Measurements from ENCODE around the gene TMEM61. TPM values are rescaled to one million over a fixed set of nuclear protein-coding genes. Genes with fewer than 3 reads are reported as not detected.

TMEM61 gene
- total RNA-seq, 2 donors from 2014 or later = 3.4 TPM; not detected in 1

GRCh38 chr1:54978528-54979326 is 1.7 kb upstream of the TMEM61 start:
- no peaks in the 10 kb centered on the region for H3K36me3 ChIP-seq
- H3K9me3 ChIP-seq = no peaks in the 10 kb centered on the region
- peaks cover 5 to 62% of the 10 kb centered on the region in 2 donors for H3K4me1 ChIP-seq (ENCODE audit: control insufficient read depth in 1 of 2, low read depth in 2 of 2)
- no peak overlapping the region for H3K4me3 ChIP-seq
- TF ChIP-seq CTCF (IDR thresholded peaks at IDR 0.05) = no peak
- ATAC-seq (ENCODE audit: insufficient number of reproducible peaks, low FRiP score, low read depth) (no peak), DNase-seq (ENCODE audit: low spot score) (no peak)
- peak overlapping the region in 1 of 2 donors; percentile 3 for H3K27ac ChIP-seq
- H3K27me3 ChIP-seq (replicated peaks; ENCODE audit: insufficient read depth) = no peaks in the 10 kb centered on the region

- H3K4me3 ChIP-seq = no peak overlapping the region
- DNase-seq (ENCODE audit: low spot score) (no peak), ATAC-seq (ENCODE audit: insufficient number of reproducible peaks, low FRiP score, low read depth) (no peak)
- H3K27ac ChIP-seq = peak overlapping the region in 1 of 2 donors; percentile 3
- H3K9me3 ChIP-seq = no peaks in the 10 kb centered on the region
- no peaks in the 10 kb centered on the region for H3K36me3 ChIP-seq
- no peak for TF ChIP-seq CTCF (IDR thresholded peaks at IDR 0.05)
- no peaks in the 10 kb centered on the region for H3K27me3 ChIP-seq (replicated peaks; ENCODE audit: insufficient read depth)
- peaks cover 2 to 66% of the 10 kb centered on the region in 2 donors for H3K4me1 ChIP-seq (ENCODE audit: control insufficient read depth in 1 of 2, low read depth in 2 of 2)
Observed at GRCh38 chr1:54979327-54979891, 1.0 kb upstream of the TMEM61 start.

- Histone ChIP-seq H3K4me3 (peak overlapping the region; percentile 76), H3K9me3 (no peaks in the 10 kb centered on the region), H3K36me3 (no peaks in the 10 kb centered on the region), H3K4me1 (ENCODE audit: control insufficient read depth in 1 of 2, low read depth in 2 of 2) (peaks cover 2 to 66% of the 10 kb centered on the region in 2 donors), H3K27ac (peak overlapping the region; percentile 16 to 34), H3K27me3 (replicated peaks; ENCODE audit: insufficient read depth) (no peaks in the 10 kb centered on the region)
- DNase-seq (ENCODE audit: low spot score) (no peak), ATAC-seq (ENCODE audit: insufficient number of reproducible peaks, low FRiP score, low read depth) (no peak)
- no peak for TF ChIP-seq CTCF (IDR thresholded peaks at IDR 0.05)
Observed at GRCh38 chr1:54980046-54980527, 341 bp upstream of the TMEM61 start.

GRCh38 chr1:54981466-54981865 is 1.0 kb downstream of the TMEM61 start:
- no peak for DNase-seq (ENCODE audit: low spot score)
- TF ChIP-seq CTCF (IDR thresholded peaks at IDR 0.05) = no peak
- no peak for ATAC-seq (ENCODE audit: insufficient number of reproducible peaks, low FRiP score, low read depth)
- H3K4me1 ChIP-seq (ENCODE audit: control insufficient read depth in 1 of 2, low read depth in 2 of 2) = peaks cover 0 to 55% of the 10 kb centered on the region in 2 donors
- no peaks in the 10 kb centered on the region for H3K9me3 ChIP-seq
- H3K27ac ChIP-seq = no peak overlapping the region
- no peaks in the 10 kb centered on the region for H3K36me3 ChIP-seq
- H3K27me3 ChIP-seq (replicated peaks; ENCODE audit: insufficient read depth) = no peaks in the 10 kb centered on the region
- H3K4me3 ChIP-seq = peak overlapping the region; percentile 76

- H3K36me3 ChIP-seq = no peaks in the 10 kb centered on the region
- H3K4me3 ChIP-seq = no peak overlapping the region
- H3K4me1 ChIP-seq (ENCODE audit: control insufficient read depth in 1 of 2, low read depth in 2 of 2) = peaks cover 0 to 48% of the 10 kb centered on the region in 2 donors
- TF ChIP-seq CTCF (IDR thresholded peaks at IDR 0.05) = no peak
- no peak for ATAC-seq (ENCODE audit: insufficient number of reproducible peaks, low FRiP score, low read depth)
- no peak overlapping the region for H3K27ac ChIP-seq
- no peaks in the 10 kb centered on the region for H3K9me3 ChIP-seq
- no peak for DNase-seq (ENCODE audit: low spot score)
- H3K27me3 ChIP-seq (replicated peaks; ENCODE audit: insufficient read depth) = no peaks in the 10 kb centered on the region
Observed at GRCh38 chr1:54982739-54983138, 2.3 kb downstream of the TMEM61 start.

All from thoracic aorta (tissue), 2 donors.